HL-60 (cell line): ENCODE measurements around the gene PRRC2B.
"Not testable (repeated sequence)": the region's sequence is repeated elsewhere in the genome, so short reads cannot be mapped to it uniquely, and the experiment has no call there.

Experiments
- DNase-seq, 2 experiments: peaks; one replicate each; pipeline ENCODE4 v3.0.0-alpha.2; 2010 to 2020; ENCODE audit warnings: low read depth in 1 of 2, low spot score in 1 of 2
- H3K27ac ChIP-seq: fragments of 250-450 bp; sonication (Bioruptor Pico); replicated peaks from 2 replicates; pipeline ENCODE4 v1.5.1; 2020; ENCODE audit warnings: mild to moderate bottlenecking, moderate library complexity
- H3K27me3 ChIP-seq: fragments of 250-450 bp; sonication (Bioruptor Pico); 2 replicates; pipeline ENCODE4 v1.5.1; 2021; ENCODE audit warnings: mild to moderate bottlenecking, moderate library complexity; ENCODE audit not compliant: insufficient read depth, poor library complexity, severe bottlenecking
- H3K4me3 ChIP-seq: replicated peaks from 2 replicates; pipeline ENCODE4 v1.5.1; 2011; ENCODE audit warnings: mild to moderate bottlenecking, control low read depth, low read length; ENCODE audit not compliant: insufficient read depth
- GABPA ChIP-seq: IDR thresholded peaks from 2 replicates; pipeline ENCODE4 v1.6.1; 2012; ENCODE audit warnings: low read depth
- POLR2AphosphoS5 ChIP-seq: IDR thresholded peaks from 2 replicates; pipeline ENCODE4 v1.6.1; 2012; ENCODE audit warnings: low read depth
- SPI1 ChIP-seq: IDR thresholded peaks from 2 replicates; pipeline ENCODE4 v1.6.1; 2012; ENCODE audit warnings: low read depth, mild to moderate bottlenecking, borderline replicate concordance
- TF ChIP-seq, protein P1 (sequence below): IDR thresholded peaks from one replicate; pipeline ENCODE4 v1.5.1; 2011; ENCODE audit warnings: low read length, control low read depth, inconsistent platforms; ENCODE audit not compliant: insufficient read depth
- TF ChIP-seq, protein P2 (sequence below): IDR thresholded peaks from 2 replicates; pipeline ENCODE4 v1.6.1; 2012; ENCODE audit warnings: low read depth; ENCODE audit not compliant: insufficient replicate concordance

The PRRC2B gene

DNA sequence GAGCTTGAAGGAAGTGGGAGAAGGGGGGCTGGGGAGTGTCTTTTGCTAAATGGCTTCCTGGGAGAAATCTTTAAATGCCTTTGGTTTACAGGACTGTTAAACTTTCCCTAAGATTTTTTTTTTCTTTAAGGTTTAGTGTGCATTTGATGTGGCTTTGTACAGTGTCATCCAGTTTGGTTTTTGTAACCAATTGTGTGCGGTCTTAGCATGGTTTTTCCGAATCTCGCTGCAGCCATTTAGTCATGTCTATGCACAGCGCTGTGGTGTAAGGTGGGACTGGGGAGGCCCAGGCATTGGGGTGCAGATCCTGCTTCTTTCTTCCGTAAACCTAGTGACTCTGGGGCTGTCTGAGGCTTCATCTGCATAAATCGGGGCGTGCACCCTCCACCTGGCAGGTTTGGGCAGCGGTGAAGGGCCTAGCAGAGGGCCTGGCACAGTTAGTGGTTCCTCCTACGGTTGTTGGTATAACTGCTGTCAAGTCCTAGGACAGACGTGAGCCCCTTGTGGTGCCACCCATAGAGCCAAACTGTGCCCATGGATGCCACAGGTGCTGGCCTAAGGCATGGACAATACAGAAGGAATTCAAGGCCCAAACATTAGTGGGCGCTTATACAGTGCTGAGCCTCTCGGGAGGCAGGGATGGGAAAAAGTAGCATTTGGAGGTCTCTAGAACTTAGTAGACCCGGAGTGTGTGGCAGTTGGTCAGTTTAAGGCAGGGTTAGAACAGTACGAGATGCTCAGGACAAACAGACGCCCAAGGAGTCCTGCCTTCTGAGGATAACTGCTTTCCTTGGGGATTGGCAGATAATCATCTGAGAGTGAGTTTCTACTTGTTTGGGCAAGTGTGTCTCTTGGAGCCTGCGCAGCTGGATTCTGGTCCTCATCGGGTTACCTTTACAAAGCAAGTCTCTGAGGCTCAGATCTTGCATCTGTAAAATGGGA, 1.5 kb downstream of the PRRC2B start:
- Histone ChIP-seq H3K27ac (peak overlapping the region; percentile 73), H3K27me3 (no peaks in the 10 kb centered on the region), H3K4me3 (peak overlapping the region; percentile 51)
- TF ChIP-seq, protein P1, sequence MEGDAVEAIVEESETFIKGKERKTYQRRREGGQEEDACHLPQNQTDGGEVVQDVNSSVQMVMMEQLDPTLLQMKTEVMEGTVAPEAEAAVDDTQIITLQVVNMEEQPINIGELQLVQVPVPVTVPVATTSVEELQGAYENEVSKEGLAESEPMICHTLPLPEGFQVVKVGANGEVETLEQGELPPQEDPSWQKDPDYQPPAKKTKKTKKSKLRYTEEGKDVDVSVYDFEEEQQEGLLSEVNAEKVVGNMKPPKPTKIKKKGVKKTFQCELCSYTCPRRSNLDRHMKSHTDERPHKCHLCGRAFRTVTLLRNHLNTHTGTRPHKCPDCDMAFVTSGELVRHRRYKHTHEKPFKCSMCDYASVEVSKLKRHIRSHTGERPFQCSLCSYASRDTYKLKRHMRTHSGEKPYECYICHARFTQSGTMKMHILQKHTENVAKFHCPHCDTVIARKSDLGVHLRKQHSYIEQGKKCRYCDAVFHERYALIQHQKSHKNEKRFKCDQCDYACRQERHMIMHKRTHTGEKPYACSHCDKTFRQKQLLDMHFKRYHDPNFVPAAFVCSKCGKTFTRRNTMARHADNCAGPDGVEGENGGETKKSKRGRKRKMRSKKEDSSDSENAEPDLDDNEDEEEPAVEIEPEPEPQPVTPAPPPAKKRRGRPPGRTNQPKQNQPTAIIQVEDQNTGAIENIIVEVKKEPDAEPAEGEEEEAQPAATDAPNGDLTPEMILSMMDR: no peak
- TF ChIP-seq SPI1: no peak
- TF ChIP-seq, protein P2, sequence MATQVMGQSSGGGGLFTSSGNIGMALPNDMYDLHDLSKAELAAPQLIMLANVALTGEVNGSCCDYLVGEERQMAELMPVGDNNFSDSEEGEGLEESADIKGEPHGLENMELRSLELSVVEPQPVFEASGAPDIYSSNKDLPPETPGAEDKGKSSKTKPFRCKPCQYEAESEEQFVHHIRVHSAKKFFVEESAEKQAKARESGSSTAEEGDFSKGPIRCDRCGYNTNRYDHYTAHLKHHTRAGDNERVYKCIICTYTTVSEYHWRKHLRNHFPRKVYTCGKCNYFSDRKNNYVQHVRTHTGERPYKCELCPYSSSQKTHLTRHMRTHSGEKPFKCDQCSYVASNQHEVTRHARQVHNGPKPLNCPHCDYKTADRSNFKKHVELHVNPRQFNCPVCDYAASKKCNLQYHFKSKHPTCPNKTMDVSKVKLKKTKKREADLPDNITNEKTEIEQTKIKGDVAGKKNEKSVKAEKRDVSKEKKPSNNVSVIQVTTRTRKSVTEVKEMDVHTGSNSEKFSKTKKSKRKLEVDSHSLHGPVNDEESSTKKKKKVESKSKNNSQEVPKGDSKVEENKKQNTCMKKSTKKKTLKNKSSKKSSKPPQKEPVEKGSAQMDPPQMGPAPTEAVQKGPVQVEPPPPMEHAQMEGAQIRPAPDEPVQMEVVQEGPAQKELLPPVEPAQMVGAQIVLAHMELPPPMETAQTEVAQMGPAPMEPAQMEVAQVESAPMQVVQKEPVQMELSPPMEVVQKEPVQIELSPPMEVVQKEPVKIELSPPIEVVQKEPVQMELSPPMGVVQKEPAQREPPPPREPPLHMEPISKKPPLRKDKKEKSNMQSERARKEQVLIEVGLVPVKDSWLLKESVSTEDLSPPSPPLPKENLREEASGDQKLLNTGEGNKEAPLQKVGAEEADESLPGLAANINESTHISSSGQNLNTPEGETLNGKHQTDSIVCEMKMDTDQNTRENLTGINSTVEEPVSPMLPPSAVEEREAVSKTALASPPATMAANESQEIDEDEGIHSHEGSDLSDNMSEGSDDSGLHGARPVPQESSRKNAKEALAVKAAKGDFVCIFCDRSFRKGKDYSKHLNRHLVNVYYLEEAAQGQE: no peak
- no peak for TF ChIP-seq POLR2AphosphoS5
- no peak for TF ChIP-seq GABPA
- peak in 1 of 2 experiments; percentile 79 for DNase-seq

DNA sequence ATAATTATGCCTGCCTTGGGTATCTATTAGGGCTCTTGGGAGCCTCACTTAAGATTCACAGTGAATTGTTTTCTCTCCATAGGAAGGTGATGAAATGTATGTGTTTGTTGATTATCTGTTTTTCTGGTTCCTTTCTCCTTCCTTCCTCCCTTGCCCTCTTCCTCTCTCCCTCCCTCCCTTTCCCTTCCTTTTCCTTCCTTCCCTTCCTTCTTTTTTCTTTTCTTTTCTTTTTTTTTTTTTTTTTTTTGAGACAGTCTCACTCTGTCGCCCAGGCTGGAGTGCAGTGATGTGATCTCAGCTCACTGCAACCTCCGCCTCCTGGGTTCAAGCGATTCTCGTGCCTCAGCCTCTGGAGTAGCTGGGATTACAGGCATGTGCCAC, 2.2 kb downstream of the PRRC2B start:
- H3K27ac ChIP-seq: peak overlapping the region; percentile 5; the same call in 1 of the 2 replicates
- H3K27me3 ChIP-seq, DNase-seq: not testable (repeated sequence)
- peak overlapping the region; percentile 51 for H3K4me3 ChIP-seq

DNA sequence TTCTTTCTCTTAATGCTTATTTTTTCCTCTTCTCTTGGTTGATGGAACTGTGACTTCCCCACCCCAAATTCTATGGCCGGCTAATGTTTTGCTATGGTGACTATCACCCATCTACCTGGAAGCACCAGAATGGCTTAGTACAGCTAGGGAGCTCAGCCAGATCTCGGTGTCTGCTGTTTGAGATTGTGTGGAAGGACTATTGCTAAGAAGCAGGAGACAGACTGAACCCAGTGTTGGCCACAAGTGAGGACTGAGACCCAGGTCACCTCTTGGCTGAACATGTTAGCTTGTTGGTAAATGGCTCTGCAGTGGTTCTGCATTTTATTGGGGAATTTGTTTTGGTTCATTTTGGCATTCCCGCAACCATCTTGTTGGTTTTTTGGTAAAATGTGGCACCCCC, 2.7 kb downstream of the PRRC2B start:
- H3K27ac ChIP-seq: no peak overlapping the region
- no peaks in the 10 kb centered on the region for H3K27me3 ChIP-seq
- DNase-seq: no peak
- 0 out of 2 replicates have a peak overlapping the region, but pooled peaks have one; percentile 2 for H3K4me3 ChIP-seq
- TF ChIP-seq SPI1 (no peak), GABPA (no peak), POLR2AphosphoS5 (no peak)
- TF ChIP-seq, protein P1: no peak
- TF ChIP-seq, protein P2: no peak

DNA sequence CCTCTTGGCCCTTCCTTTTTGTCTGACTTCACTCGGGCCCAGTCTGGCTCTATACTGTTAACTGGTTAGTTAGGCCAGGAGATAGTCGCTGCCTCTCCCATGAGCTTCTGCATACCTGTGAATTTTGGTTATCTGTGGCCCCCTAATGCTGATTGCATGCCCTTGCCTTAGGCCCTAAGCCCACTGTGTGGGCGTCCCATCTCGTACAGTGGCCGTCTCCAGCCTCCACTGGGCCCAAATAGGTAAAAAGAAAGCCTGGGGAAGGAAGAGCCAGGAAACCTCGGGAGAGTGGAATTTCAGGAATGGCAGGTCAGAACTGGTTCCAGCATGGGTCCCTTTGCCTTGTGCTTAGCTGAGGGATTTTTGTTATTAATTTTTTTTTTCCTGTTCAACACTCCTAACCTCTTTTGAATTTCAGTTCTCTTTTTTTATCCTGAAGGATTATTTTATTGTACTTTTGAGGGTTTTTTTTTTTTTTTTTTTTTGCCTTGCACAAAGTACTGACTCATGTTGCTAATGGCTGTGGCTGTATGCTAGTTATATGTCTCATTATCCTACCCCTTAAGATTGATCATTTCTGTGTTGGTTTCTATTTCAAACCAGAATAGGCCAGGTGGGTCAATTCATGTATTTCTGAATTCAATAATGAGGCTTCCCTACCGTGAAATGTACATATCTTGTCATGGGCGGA, 3.4 kb downstream of the PRRC2B start:
- H3K27ac ChIP-seq: no peak overlapping the region
- TF ChIP-seq POLR2AphosphoS5: no peak
- TF ChIP-seq, protein P2: no peak
- TF ChIP-seq, protein P1: no peak
- TF ChIP-seq SPI1: no peak
- TF ChIP-seq GABPA: no peak
- no peak for DNase-seq
- H3K27me3 ChIP-seq: no peaks in the 10 kb centered on the region
- H3K4me3 ChIP-seq: peak overlapping the region; percentile 13; the same call in 1 of the 2 replicates
